Fibroblast of lung (primary cell): ENCODE measurements around the gene PARP14. TPM values are rescaled to one million over a fixed set of nuclear protein-coding genes. Genes with fewer than 3 reads are reported as not detected.
A peak's percentile ranks its signal among the peaks of the same experiment; 100 is the strongest.

Source experiments
- DNase-seq, 2 donors: peaks; one replicate each; pipeline versions ENCODE4 v3.0.0 to v3.0.0-alpha.2; 2010; ENCODE audit warnings: low read depth in 2 of 2
- H2AFZ ChIP-seq: 2 replicates; pipeline ENCODE4 v1.5.1; 2012; ENCODE audit warnings: low read length, control low read depth, inconsistent platforms
- H3K27ac ChIP-seq: 2 replicates; pipeline ENCODE4 v1.5.1; 2011; ENCODE audit warnings: low read length, control low read depth; ENCODE audit not compliant: insufficient read depth
- H3K27me3 ChIP-seq: 2 replicates; pipeline ENCODE4 v1.5.1; 2011; ENCODE audit warnings: mild to moderate bottlenecking, low read length; ENCODE audit not compliant: control insufficient read depth, insufficient read depth
- H3K36me3 ChIP-seq: 2 replicates; pipeline ENCODE4 v1.5.1; 2011; ENCODE audit warnings: low read length; ENCODE audit not compliant: control insufficient read depth, insufficient read depth
- H3K4me1 ChIP-seq: 2 replicates; pipeline ENCODE4 v1.5.1; 2011; ENCODE audit warnings: low read length; ENCODE audit not compliant: control insufficient read depth, insufficient read depth; ENCODE audit errors: extremely low read depth
- H3K4me2 ChIP-seq: 2 replicates; pipeline ENCODE4 v1.5.1; 2011; ENCODE audit warnings: low read length, control low read depth; ENCODE audit not compliant: insufficient read depth; ENCODE audit errors: extremely low read depth
- H3K4me3 ChIP-seq, 4 experiments: fragments of 200-600 bp in 1 of 4; sonication (generic) in 1 of 4; replicated peaks in 1 of 4; 2 replicates each; pipeline ENCODE4 v1.5.1; 2011 to 2016; ENCODE audit warnings: low read length in 4 of 4, low read depth in 3 of 4, mild to moderate bottlenecking in 3 of 4, control low read depth in 2 of 4, inconsistent platforms in 1 of 4, mixed read lengths in 1 of 4; ENCODE audit not compliant: insufficient read depth in 1 of 4; ENCODE audit errors: control extremely low read depth in 1 of 4
- H3K79me2 ChIP-seq: 2 replicates; pipeline ENCODE4 v1.5.1; 2012; ENCODE audit warnings: mild to moderate bottlenecking, low read length, inconsistent platforms; ENCODE audit not compliant: control insufficient read depth, insufficient read depth
- H3K9ac ChIP-seq: 2 replicates; pipeline ENCODE4 v1.5.1; 2011; ENCODE audit warnings: mild to moderate bottlenecking, low read length, control low read depth; ENCODE audit not compliant: insufficient read depth
- H3K9me3 ChIP-seq: 2 replicates; pipeline ENCODE4 v1.5.1; 2012; ENCODE audit warnings: low read depth, low read length; ENCODE audit not compliant: control insufficient read depth, insufficient read depth
- H4K20me1 ChIP-seq: 2 replicates; pipeline ENCODE4 v1.5.1; 2011; ENCODE audit warnings: low read length; ENCODE audit not compliant: control insufficient read depth, insufficient read depth; ENCODE audit errors: extremely low read depth
- EZH2 ChIP-seq: IDR thresholded peaks from 2 replicates; pipeline ENCODE4 v1.5.1; 2012; ENCODE audit warnings: low read length, control low read depth, mild to moderate bottlenecking; ENCODE audit errors: missing control alignments
- polyA plus RNA-seq, 2 donors: library from polyadenylated mRNA; depleted of rRNA in 1 of 2; stranded (reverse) in 1 of 2; unstranded in 1 of 2; fragments of >200 nt; gene quantifications; 2 replicates each; pipeline ENCODE4 v1.2.1, GENCODE V29; 2011 to 2012; ENCODE audit warnings: missing spikeins in 1 of 2
- total RNA-seq: library from RNA; depleted of rRNA; stranded (reverse); fragments of >200 nt; gene quantifications from 2 replicates; pipeline ENCODE4 v1.2.1, GENCODE V29; 2014
- TF ChIP-seq, protein P1 (sequence below), 2 donors: IDR thresholded peaks in 1 of 2; conservative IDR thresholded peaks in 1 of 2; 1 replicate in 1 of 2; 2 replicates in 1 of 2; pipeline ENCODE4 v1.5.1; 2011 to 2012; ENCODE audit warnings: low read length in 2 of 2, control low read depth in 1 of 2, inconsistent platforms in 1 of 2, low read depth in 1 of 2, mild to moderate bottlenecking in 1 of 2

Gene PARP14
- total and polyA plus RNA-seq, 2 donors (not counting 1 experiment from before 2014, with no cell fraction given) = 35.6 to 78.3 TPM

DNA sequence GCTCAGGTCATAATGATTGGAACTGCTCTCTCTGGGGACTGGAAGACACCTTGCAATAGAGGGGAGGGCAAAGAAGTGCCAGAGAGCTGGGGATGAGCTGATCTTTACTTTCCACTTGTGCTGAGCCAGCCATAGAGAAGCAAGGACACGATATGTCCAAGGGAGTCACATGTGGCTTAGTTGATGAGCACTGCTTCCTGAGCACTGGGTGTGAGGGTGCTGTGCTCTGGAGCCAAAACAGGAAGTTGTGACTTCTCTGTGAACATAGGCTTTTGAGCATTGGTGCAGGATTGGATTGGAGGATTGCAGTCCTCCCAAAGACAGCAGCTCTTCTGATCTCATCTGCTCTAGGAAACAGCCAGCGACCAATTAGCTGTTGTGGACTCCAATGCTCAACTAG lies 6.7 kb downstream of the PARP14 start:
- H3K4me2 ChIP-seq = no peak overlapping the region
- peaks cover 1% of the 10 kb centered on the region for H3K36me3 ChIP-seq
- no peaks in the 10 kb centered on the region for H3K27me3 ChIP-seq
- no peak overlapping the region for H3K9ac ChIP-seq
- TF ChIP-seq, protein P1, sequence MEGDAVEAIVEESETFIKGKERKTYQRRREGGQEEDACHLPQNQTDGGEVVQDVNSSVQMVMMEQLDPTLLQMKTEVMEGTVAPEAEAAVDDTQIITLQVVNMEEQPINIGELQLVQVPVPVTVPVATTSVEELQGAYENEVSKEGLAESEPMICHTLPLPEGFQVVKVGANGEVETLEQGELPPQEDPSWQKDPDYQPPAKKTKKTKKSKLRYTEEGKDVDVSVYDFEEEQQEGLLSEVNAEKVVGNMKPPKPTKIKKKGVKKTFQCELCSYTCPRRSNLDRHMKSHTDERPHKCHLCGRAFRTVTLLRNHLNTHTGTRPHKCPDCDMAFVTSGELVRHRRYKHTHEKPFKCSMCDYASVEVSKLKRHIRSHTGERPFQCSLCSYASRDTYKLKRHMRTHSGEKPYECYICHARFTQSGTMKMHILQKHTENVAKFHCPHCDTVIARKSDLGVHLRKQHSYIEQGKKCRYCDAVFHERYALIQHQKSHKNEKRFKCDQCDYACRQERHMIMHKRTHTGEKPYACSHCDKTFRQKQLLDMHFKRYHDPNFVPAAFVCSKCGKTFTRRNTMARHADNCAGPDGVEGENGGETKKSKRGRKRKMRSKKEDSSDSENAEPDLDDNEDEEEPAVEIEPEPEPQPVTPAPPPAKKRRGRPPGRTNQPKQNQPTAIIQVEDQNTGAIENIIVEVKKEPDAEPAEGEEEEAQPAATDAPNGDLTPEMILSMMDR (conservative IDR thresholded peaks at IDR 0.05 in 1 of 2, IDR thresholded peaks at IDR 0.05 in 1 of 2; ENCODE audit: low read depth in 1 of 2, low read length in 2 of 2) = no peak
- no peak for TF ChIP-seq EZH2
- no peaks in the 10 kb centered on the region for H3K9me3 ChIP-seq
- H3K4me3 ChIP-seq = no peak overlapping the region
- H2AFZ ChIP-seq = no peak overlapping the region
- no peaks in the 10 kb centered on the region for H4K20me1 ChIP-seq
- no peaks in the 10 kb centered on the region for H3K4me1 ChIP-seq
- no peak for DNase-seq
- H3K27ac ChIP-seq = no peak overlapping the region
- H3K79me2 ChIP-seq = no peaks in the 10 kb centered on the region

DNA sequence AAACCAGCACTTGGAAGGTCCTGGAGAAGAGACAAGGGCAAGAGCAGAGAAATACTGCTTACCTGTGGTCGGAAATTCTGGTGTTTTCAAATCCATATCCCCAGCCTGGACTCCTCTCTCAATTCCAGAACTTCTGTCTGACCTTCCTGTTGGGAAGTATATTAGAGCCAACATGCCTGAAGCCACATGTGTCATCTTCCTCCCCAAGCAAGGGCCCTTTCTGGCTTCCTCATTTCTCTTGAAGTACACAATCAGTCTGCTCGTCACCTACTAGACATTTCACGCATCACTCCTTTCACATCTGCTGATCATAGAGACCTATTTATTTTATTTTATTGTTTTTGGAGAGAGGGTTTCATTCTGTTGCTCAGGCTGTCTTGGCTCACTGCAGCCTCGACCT lies 8.4 kb downstream of the PARP14 start:
- Histone ChIP-seq H4K20me1 (no peaks in the 10 kb centered on the region), H3K27ac (no peak overlapping the region), H3K9me3 (no peaks in the 10 kb centered on the region), H3K9ac (no peak overlapping the region), H3K79me2 (no peaks in the 10 kb centered on the region), H3K4me1 (no peaks in the 10 kb centered on the region), H2AFZ (no peak overlapping the region), H3K4me2 (no peak overlapping the region), H3K36me3 (peaks cover 1% of the 10 kb centered on the region), H3K4me3 (no peak overlapping the region), H3K27me3 (no peaks in the 10 kb centered on the region)
- no peak for DNase-seq
- TF ChIP-seq, protein P1 (conservative IDR thresholded peaks at IDR 0.05 in 1 of 2, IDR thresholded peaks at IDR 0.05 in 1 of 2; ENCODE audit: low read depth in 1 of 2, low read length in 2 of 2) = no peak
- no peak for TF ChIP-seq EZH2

DNA sequence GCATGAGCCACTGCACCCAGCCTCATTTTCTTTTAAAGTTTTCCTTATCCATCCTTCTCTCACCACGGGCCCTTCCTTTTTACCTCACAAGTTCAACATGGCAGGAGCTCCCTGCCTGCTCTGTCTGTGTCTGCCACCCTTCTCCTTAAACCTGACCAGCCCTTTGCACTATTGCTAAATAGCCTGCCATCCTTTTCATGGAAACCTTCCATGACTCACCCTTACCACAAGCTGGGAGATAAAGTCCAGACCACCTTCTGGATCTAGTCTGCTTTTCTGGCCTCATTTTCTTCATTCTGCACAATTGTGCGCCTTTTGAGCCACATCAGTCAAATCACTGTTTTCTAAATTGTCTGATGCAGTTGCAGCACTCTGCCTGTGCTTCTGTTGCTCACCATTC lies 8.9 kb downstream of the PARP14 start:
- Histone ChIP-seq H3K79me2 (no peaks in the 10 kb centered on the region), H3K36me3 (peaks cover 1% of the 10 kb centered on the region), H3K4me2 (no peak overlapping the region), H3K4me1 (no peaks in the 10 kb centered on the region), H3K9me3 (no peaks in the 10 kb centered on the region), H3K9ac (no peak overlapping the region), H3K4me3 (no peak overlapping the region), H4K20me1 (no peaks in the 10 kb centered on the region), H2AFZ (no peak overlapping the region), H3K27me3 (no peaks in the 10 kb centered on the region), H3K27ac (no peak overlapping the region)
- TF ChIP-seq, protein P1 (conservative IDR thresholded peaks at IDR 0.05 in 1 of 2, IDR thresholded peaks at IDR 0.05 in 1 of 2; ENCODE audit: low read depth in 1 of 2, low read length in 2 of 2) = no peak
- TF ChIP-seq EZH2 = no peak
- DNase-seq = peak in 1 of 2 donors; percentile 58
